T-helper 2 cell treated with Interferon-gamma antibody and Interleukin-4, amounts not matched to agents 5 μg/mL and 100 μg/mL, for 36 hours (primary cell): ENCODE results near the gene STRN.
"Not testable (repeated sequence)": the region's sequence is repeated elsewhere in the genome, so short reads cannot be mapped to it uniquely, and the experiment has no call there.

Experiments
- DNase-seq: peaks from one replicate; pipeline ENCODE4 v3.0.0; 2021; ENCODE audit warnings: low spot score
- H3K27ac Mint-ChIP-seq: one replicate; pipeline ENCODE4 v1.8.0; 2021; ENCODE audit warnings: mild to moderate bottlenecking, mixed read lengths
- H3K27me3 Mint-ChIP-seq: one replicate; pipeline ENCODE4 v1.8.0; 2021; ENCODE audit warnings: low read depth, mixed read lengths
- H3K36me3 Mint-ChIP-seq: one replicate; pipeline ENCODE4 v1.8.0; 2021; ENCODE audit warnings: low read depth, mixed read lengths
- H3K4me1 Mint-ChIP-seq: one replicate; pipeline ENCODE4 v1.8.0; 2021; ENCODE audit warnings: low read depth, mixed read lengths
- H3K4me3 Mint-ChIP-seq: one replicate; pipeline ENCODE4 v1.8.0; 2022; ENCODE audit warnings: mild to moderate bottlenecking, moderate library complexity, mixed read lengths
- H3K9me3 Mint-ChIP-seq: one replicate; pipeline ENCODE4 v1.8.0; 2021; ENCODE audit warnings: mixed read lengths

Gene STRN

DNA sequence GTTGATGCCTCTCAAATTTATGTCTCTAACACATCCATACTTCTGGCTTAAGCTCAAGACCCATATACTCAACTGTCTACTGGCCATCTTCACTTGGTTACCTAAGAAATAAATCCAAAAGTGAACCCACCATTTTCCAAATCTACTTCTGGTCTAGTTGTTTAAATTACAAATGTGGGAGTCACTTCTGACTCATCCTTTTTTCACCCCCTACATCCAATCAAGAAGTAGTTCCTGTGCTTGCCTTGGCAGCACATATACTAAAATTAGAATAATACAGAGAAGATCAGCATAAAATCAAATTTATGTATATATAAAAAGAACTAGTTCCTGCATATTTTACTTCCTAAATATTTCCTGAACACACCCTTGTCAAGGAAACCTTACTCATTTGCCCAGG lies 53.6 kb downstream of the STRN start:
- H3K9me3 Mint-ChIP-seq = no peaks in the 10 kb centered on the region
- no peaks in the 10 kb centered on the region for H3K4me1 Mint-ChIP-seq
- no peak overlapping the region for H3K27ac Mint-ChIP-seq
- no peaks in the 10 kb centered on the region for H3K27me3 Mint-ChIP-seq
- H3K36me3 Mint-ChIP-seq = peaks cover 2% of the 10 kb centered on the region
- DNase-seq = no peak
- H3K4me3 Mint-ChIP-seq = no peak overlapping the region

DNA sequence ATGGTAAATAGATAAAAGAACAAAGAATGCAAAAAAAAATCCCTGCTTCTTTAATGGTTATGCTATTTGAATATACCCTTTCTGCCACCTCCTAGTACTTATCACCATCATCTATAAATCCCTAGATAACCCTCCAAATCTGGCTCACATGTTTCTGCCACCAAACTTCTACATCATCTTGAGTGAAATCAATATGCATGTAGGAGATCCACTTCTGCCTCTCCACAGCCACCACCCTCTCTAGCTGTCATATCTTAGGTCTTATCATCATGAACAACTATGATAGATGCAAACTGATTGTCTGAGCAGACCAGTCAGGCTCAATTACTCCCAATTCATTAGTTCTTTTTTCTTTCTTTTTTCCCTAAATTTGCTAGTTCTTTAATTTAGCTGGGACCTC lies 55.3 kb downstream of the STRN start:
- Mint-ChIP-seq H3K36me3 (peaks cover 2% of the 10 kb centered on the region), H3K27ac (no peak overlapping the region), H3K27me3 (no peaks in the 10 kb centered on the region), H3K4me1 (no peaks in the 10 kb centered on the region), H3K4me3 (no peak overlapping the region), H3K9me3 (no peaks in the 10 kb centered on the region)
- DNase-seq = no peak

DNA sequence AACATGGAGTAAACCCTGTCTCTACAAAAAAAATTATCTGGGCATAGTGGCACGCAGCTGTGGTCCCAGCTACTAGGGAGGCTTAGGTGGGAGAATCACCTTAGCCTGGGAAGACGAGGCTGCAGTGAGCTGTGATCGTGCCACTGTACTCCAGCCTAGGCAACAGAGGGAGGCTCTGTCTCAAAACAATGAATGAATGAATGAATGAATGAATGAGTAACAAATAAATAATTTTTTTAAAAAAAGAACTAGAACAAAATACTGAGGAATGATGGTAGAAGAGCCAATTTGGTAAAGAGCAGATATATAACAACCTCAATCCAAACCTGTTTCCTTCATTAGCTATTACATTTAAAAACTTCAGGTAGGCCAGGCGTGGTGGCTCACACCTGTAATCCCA lies 60.1 kb downstream of the STRN start:
- H3K4me3 Mint-ChIP-seq = no peak overlapping the region
- no peaks in the 10 kb centered on the region for H3K4me1 Mint-ChIP-seq
- DNase-seq = no peak
- no peaks in the 10 kb centered on the region for H3K27me3 Mint-ChIP-seq
- peaks cover 7% of the 10 kb centered on the region for H3K36me3 Mint-ChIP-seq
- H3K9me3 Mint-ChIP-seq = no peaks in the 10 kb centered on the region
- H3K27ac Mint-ChIP-seq = no peak overlapping the region

DNA sequence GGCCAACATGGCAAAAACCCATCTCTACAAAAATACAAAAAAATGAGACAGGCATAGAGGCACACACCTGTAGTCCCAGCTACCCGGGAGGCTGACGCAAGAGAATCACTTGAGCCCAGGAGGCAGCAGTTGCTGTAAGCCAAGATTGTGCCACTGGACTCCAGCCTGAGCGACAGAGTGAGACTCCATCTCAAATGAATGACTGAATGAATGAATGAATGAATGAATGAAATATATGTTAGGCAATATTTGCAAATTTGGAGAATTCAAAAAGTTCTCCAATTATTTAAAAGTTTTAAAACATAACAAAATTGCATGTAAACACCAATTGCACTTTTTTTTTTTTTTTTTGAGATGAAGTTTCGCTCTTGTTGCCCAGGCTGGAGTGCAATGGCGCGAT lies 61.7 kb downstream of the STRN start:
- Mint-ChIP-seq H3K27ac (no peak overlapping the region), H3K36me3 (peaks cover 10% of the 10 kb centered on the region)

DNA sequence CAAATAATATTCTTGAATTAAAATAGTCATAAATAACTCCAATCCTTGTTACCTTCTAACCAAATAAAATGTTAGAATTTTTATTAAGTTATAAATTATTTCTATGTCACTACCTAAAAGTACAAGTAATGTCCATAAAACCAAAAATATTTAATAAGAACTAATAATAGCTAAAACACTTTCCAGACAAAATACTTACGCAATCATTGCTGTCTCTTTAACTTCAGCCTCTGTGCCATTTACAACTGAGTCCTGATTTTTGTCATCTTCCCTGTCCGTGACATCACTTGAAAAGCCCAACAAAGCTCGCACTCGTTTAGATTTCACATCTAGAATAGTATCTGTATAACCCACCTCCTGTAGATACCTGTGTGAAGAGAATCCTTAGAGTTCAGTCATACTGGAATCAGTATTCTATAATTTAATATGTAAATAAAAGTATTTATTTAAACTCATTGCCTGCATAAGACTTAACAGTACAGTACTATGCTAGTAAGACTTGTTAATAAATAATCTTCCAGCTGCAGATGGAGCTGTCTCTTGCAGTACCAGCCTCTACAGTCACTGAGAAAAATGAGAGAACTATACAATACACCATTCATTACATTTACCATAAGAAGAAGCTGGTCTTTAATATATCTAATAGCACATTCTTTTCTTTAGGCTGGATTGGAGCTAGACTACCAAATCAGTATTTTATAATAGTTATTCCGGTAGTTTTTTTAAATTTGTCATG lies 63.8 kb downstream of the STRN start:
- Mint-ChIP-seq H3K4me1 (no peaks in the 10 kb centered on the region), H3K36me3 (peaks cover 13% of the 10 kb centered on the region), H3K9me3 (no peaks in the 10 kb centered on the region), H3K27ac (no peak overlapping the region), H3K27me3 (no peaks in the 10 kb centered on the region), H3K4me3 (no peak overlapping the region)
- no peak for DNase-seq

More for the DNA sequence above, 61.7 kb downstream of the STRN start:
- no peaks in the 10 kb centered on the region for H3K4me1 Mint-ChIP-seq
- H3K4me3 Mint-ChIP-seq = no peak overlapping the region
- no peaks in the 10 kb centered on the region for H3K27me3 Mint-ChIP-seq
- H3K9me3 Mint-ChIP-seq = no peaks in the 10 kb centered on the region
- no peak for DNase-seq

DNA sequence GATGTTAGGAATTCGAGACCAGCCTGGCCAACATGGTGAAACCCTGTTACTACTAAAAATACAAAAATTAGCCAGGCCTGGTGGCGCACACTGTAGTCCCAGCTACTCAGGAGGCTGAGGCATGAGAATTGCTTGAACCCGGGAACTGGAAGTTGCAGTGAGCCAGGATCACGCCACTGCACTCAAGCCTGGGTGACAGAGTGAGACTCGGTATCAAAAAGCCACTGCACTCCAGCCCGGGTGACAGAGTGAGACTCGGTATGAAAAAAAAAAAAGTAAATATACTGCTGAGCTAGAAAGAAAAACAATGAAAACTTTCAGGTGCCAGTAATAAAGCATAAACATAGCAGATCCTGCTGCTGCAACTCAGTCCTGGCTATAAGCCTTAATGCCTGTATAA lies 73.5 kb downstream of the STRN start:
- Mint-ChIP-seq H3K36me3 (peaks cover 6% of the 10 kb centered on the region), H3K4me1 (no peaks in the 10 kb centered on the region), H3K27ac (no peak overlapping the region), H3K4me3 (no peak overlapping the region), H3K27me3 (no peaks in the 10 kb centered on the region), H3K9me3 (no peaks in the 10 kb centered on the region)
- no peak for DNase-seq

DNA sequence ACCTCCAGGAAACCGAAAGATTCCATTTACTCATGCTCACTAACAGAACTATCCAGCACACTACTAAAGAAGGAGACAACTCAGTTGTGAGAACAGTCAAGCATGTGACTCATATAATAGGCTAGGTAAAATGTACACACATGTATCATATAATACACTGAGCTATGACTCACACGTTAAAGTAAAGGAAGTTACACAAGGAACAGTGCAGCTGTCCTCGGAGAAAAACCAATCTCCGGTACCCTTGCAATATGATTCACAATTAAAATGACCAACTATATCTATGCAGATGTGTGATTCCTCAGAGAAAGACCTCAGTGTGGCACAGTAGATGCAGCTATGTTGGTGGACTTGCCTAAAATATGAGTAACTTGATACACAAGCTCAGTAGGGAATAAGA lies 76.5 kb downstream of the STRN start:
- Mint-ChIP-seq H3K4me3 (no peak overlapping the region), H3K27me3 (no peaks in the 10 kb centered on the region), H3K9me3 (no peaks in the 10 kb centered on the region), H3K27ac (no peak overlapping the region), H3K36me3 (peaks cover 11% of the 10 kb centered on the region), H3K4me1 (no peaks in the 10 kb centered on the region)
- peak; percentile 16 for DNase-seq

DNA sequence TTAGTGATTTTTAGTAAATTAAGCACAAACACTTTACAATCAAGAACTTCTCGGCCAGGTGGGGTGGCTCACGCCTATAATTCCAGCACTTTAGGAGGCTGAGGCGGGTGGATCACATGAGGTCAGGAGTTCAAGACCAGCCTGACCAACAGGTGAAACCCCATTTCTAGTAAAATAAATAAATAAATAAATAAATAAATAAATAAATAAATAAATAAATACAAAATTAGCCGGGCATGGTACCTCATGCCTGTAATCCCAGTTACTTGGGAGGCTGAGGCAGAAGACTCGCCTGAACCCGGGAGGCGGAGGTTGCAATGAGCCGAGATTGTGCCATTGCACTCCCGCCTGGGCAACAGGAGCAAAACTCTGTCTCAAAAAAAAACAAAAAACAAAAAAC lies 79.2 kb downstream of the STRN start:
- H3K4me3 Mint-ChIP-seq = not testable (repeated sequence)

DNA sequence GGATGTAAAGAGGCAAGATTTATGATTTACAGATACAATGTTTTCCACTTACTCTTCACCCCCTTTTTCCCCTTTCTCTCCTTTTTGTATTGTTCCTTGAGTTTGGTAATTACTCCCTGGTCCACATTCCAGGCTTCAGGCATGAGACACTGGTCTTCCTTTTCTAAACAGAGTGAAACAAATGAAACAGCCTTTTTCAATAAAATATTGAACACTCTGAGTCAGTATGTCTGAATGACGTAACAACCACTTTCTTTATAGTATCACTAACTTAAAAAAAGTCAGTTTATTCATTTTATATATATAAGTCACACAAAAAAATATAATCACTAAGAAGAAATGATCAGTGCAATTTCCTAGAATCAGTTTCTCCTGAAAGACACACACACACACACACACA lies 79.7 kb downstream of the STRN start:
- Mint-ChIP-seq H3K4me1 (no peaks in the 10 kb centered on the region), H3K36me3 (peaks cover 14% of the 10 kb centered on the region), H3K4me3 (no peak overlapping the region), H3K27ac (no peak overlapping the region), H3K27me3 (no peaks in the 10 kb centered on the region), H3K9me3 (no peaks in the 10 kb centered on the region)
- no peak for DNase-seq

More for the DNA sequence above, 79.2 kb downstream of the STRN start:
- H3K27ac Mint-ChIP-seq, H3K27me3 Mint-ChIP-seq, H3K9me3 Mint-ChIP-seq, DNase-seq, H3K4me1 Mint-ChIP-seq: not testable (repeated sequence)
- peaks cover 14% of the 10 kb centered on the region for H3K36me3 Mint-ChIP-seq

DNA sequence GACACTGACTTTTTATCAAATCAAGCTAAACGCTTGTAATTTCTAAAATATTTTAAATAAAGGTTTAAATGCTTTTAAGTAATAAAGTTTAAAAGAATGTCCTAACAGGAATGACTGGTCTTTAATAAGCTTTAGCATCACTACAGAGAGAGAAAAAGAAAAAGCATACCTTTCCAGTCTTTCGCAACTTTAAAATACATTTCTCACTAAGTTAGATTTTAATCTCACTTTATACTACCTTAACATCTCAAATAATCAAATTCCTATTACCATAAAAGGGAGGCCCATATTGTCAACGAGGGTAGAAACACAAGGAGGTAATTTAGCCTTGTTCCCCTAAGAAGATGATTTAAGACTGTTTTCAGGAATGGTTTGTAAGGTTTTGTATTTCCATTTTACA lies 80.7 kb downstream of the STRN start:
- no peaks in the 10 kb centered on the region for H3K27me3 Mint-ChIP-seq
- no peaks in the 10 kb centered on the region for H3K9me3 Mint-ChIP-seq
- no peaks in the 10 kb centered on the region for H3K4me1 Mint-ChIP-seq
- no peak overlapping the region for H3K4me3 Mint-ChIP-seq
- peaks cover 17% of the 10 kb centered on the region for H3K36me3 Mint-ChIP-seq
- no peak overlapping the region for H3K27ac Mint-ChIP-seq
- no peak for DNase-seq

DNA sequence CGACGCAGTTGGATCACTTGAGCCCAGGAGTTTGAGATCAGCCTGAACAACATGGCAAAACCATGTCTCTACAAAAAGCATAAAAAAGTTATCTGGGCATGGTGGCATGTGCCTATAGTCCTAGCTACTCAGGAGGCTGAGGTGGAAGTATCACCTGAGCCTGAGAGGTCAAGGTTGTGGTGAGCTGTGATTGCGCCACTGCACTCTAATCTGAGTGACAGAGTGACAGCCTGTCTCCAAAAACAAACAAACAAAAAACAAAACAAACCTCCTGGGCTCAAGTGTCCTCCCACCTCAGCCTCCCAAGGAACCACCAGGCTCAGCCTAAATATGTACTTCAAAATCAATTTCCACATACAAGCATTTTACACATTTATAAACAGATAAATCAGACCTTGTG lies 83.8 kb downstream of the STRN start:
- Mint-ChIP-seq H3K36me3 (peaks cover 26% of the 10 kb centered on the region), H3K9me3 (no peaks in the 10 kb centered on the region)

DNA sequence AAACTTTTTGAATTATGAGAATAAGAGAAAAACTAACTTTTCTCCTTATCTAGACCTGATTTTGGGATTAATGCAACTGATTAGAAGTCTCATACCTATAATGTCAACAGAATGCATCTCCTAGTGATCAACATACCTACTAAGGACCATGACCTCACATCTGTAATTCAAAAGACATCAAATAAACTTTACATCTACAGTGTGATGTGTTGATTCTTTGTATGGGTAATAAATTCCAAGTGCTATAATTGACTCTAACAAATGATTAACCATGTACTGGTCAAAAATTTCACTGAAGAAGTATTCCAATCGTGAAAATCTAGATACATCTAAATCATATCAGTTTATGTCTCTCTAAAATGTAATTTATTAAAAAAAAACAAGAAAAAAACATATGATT lies 84.5 kb downstream of the STRN start:
- no peaks in the 10 kb centered on the region for H3K4me1 Mint-ChIP-seq
- DNase-seq = no peak
- no peaks in the 10 kb centered on the region for H3K9me3 Mint-ChIP-seq
- no peak overlapping the region for H3K4me3 Mint-ChIP-seq
- no peak overlapping the region for H3K27ac Mint-ChIP-seq
- H3K27me3 Mint-ChIP-seq = no peaks in the 10 kb centered on the region
- peaks cover 31% of the 10 kb centered on the region for H3K36me3 Mint-ChIP-seq

More for the DNA sequence above, 83.8 kb downstream of the STRN start:
- Mint-ChIP-seq H3K4me3 (no peak overlapping the region), H3K4me1 (no peaks in the 10 kb centered on the region), H3K27ac (no peak overlapping the region), H3K27me3 (no peaks in the 10 kb centered on the region)
- DNase-seq = no peak

DNA sequence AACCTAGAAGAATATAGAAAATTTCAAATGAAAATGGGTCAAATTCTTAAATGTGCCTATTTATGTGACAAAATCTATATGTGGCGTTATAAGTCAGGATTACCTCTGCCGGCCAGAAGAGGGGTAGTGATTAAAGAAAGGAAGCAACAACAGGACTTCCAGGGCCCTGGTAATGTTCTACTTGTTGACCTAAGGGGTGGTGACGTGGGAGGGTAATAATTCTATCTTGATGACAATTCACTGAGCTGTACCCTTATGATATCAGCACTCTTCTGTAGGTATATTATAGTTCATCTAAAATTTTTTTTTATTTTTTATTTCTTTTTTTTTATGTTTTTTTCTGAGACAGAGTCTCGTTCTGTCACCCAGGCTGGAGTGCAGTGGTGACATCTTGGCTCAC lies 87.9 kb downstream of the STRN start:
- peaks cover 38% of the 10 kb centered on the region for H3K36me3 Mint-ChIP-seq

DNA sequence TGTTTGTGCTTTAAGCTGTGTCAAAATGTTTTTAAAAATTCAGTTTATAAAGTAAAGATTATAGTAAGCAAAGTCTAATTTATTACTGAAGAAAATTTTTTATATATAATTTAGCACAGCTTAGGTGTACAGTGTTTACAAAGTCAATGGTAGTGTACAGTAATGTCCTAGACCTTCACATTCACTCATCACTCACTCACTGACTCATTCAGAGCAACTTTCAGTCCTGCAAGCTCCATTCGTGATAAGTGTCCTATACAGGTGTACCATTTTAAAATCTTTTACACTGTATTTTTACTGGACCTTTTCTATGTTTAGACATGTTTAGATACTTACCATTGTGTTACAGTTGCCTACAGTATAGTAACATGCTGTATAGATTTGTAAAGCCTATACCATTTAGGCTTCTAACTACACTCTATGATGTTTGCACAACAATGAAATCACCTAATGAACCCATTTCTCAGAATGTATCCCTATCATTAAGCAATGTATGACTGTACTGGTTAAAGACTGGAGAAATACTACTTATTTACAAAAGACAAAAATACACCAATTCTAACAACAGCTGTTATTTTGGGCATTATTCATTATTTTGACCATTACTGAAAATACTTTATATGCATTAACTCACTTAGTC lies 95.1 kb downstream of the STRN start:
- Mint-ChIP-seq H3K27ac (no peak overlapping the region), H3K4me1 (peaks cover 6% of the 10 kb centered on the region), H3K36me3 (peaks cover 59% of the 10 kb centered on the region), H3K27me3 (no peaks in the 10 kb centered on the region), H3K9me3 (no peaks in the 10 kb centered on the region), H3K4me3 (no peak overlapping the region)
- no peak for DNase-seq

More for the DNA sequence above, 87.9 kb downstream of the STRN start:
- Mint-ChIP-seq H3K4me1 (no peaks in the 10 kb centered on the region), H3K4me3 (no peak overlapping the region), H3K9me3 (no peaks in the 10 kb centered on the region), H3K27ac (no peak overlapping the region), H3K27me3 (no peaks in the 10 kb centered on the region)
- no peak for DNase-seq

DNA sequence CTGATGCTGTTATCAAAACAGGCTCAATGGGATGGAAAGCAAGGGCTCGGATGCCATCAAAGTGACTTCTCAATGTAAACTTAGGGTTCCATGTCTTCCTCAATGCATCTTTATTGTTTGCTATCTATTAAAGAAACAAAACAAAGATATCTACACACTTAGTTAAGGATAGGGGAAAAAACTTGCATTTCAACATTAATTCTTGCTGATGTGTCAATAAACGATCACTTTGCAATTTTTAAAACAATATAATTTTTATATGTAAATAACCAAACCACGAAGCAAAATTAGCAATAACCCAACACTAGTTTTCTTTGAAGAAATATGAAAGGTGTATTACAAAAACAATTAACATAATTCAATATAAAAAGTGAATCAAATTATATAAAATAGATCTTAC lies 96.7 kb downstream of the STRN start:
- H3K4me1 Mint-ChIP-seq = peaks cover 6% of the 10 kb centered on the region
- no peak overlapping the region for H3K4me3 Mint-ChIP-seq
- no peak overlapping the region for H3K27ac Mint-ChIP-seq
- H3K27me3 Mint-ChIP-seq = no peaks in the 10 kb centered on the region
- H3K36me3 Mint-ChIP-seq = peaks cover 63% of the 10 kb centered on the region
- no peak for DNase-seq
- no peaks in the 10 kb centered on the region for H3K9me3 Mint-ChIP-seq
